ENCODE data around the gene EGFL8. TPM values are rescaled to one million over a fixed set of nuclear protein-coding genes. Genes with fewer than 3 reads are reported as not detected.

The EGFL8 gene
- total and polyA plus RNA-seq, 9 of the 15 experiments (the other 6 are each of a cell fraction or from before 2014, with no cell fraction given) = 2.2 to 47.4 (median 14.2) TPM

DNA sequence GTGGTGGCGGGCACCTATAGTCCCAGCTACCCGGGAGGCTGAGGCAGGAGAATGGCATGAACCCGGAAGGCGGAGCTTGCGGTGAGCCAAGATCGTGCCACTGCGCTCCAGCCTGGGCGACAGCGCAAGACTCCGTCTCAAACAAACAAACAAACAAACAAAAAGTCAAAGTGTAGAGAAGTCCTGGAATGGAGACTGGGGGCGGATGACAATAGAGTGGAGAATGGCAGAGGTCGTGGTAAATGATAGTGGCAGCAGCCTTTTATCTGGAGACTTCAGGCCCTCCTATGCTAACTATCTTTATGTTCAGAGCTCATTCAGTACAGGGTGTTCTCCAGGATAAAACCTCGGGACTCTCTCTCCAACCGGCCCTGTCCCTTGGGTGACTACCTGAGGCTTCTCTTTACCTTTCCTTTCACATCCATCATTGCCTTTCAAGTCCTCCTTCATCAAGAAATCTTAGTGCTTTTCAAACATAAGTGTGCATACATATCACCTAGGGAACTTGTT, 32.9 kb upstream of the EGFL8 start (continued):
- peak; percentile 80 for TF ChIP-seq BRD9 (IDR thresholded peaks at IDR 0.05; ENCODE audit: low read depth, partially characterized antibody)
- TF ChIP-seq, protein P1, sequence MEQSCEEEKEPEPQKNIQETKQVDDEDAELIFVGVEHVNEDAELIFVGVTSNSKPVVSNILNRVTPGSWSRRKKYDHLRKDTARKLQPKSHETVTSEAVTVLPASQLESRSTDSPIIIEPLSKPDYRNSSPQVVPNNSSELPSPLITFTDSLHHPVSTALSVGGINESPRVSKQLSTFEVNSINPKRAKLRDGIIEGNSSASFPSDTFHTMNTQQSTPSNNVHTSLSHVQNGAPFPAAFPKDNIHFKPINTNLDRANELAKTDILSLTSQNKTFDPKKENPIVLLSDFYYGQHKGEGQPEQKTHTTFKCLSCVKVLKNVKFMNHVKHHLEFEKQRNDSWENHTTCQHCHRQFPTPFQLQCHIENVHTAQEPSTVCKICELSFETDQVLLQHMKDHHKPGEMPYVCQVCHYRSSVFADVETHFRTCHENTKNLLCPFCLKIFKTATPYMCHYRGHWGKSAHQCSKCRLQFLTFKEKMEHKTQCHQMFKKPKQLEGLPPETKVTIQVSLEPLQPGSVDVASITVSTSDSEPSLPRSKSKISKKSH (CRISPR knock-in tag; IDR thresholded peaks at IDR 0.05) = no peak
- TF ChIP-seq TCF7 (IDR thresholded peaks at IDR 0.05; ENCODE audit: borderline replicate concordance) = peak; percentile 81; the same call in 1 of the 2 replicates
- TF ChIP-seq KDM1A (IDR thresholded peaks at IDR 0.05) = peak; percentile 96 to 98
- TF ChIP-seq, protein P2, sequence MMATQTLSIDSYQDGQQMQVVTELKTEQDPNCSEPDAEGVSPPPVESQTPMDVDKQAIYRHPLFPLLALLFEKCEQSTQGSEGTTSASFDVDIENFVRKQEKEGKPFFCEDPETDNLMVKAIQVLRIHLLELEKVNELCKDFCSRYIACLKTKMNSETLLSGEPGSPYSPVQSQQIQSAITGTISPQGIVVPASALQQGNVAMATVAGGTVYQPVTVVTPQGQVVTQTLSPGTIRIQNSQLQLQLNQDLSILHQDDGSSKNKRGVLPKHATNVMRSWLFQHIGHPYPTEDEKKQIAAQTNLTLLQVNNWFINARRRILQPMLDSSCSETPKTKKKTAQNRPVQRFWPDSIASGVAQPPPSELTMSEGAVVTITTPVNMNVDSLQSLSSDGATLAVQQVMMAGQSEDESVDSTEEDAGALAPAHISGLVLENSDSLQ (IDR thresholded peaks at IDR 0.05) = peak; percentile 66; the same call in 1 of the 2 replicates
- TF ChIP-seq POLR2AphosphoS2 (IDR thresholded peaks at IDR 0.05; ENCODE audit: low read length) = no peak
- TF ChIP-seq L3MBTL2 (IDR thresholded peaks at IDR 0.05) = no peak
- TF ChIP-seq, protein P3, sequence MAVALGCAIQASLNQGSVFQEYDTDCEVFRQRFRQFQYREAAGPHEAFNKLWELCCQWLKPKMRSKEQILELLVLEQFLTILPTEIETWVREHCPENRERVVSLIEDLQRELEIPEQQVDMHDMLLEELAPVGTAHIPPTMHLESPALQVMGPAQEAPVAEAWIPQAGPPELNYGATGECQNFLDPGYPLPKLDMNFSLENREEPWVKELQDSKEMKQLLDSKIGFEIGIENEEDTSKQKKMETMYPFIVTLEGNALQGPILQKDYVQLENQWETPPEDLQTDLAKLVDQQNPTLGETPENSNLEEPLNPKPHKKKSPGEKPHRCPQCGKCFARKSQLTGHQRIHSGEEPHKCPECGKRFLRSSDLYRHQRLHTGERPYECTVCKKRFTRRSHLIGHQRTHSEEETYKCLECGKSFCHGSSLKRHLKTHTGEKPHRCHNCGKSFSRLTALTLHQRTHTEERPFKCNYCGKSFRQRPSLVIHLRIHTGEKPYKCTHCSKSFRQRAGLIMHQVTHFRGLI (CRISPR knock-in tag; IDR thresholded peaks at IDR 0.05) = no peak
- no peak for TF ChIP-seq STAT5B (CRISPR knock-in tag; IDR thresholded peaks at IDR 0.05)
- TF ChIP-seq YY1 (IDR thresholded peaks at IDR 0.05; ENCODE audit: borderline replicate concordance in 1 of 3, control insufficient read depth in 1 of 3, extremely low read depth in 1 of 3, insufficient read depth in 3 of 3, insufficient read length in 1 of 3, insufficient replicate concordance in 2 of 3, low read depth in 1 of 3, low read length in 2 of 3) = peak in 1 of 3 experiments; percentile 29
- TF ChIP-seq XRCC4 (IDR thresholded peaks at IDR 0.05; ENCODE audit: extremely low read depth, insufficient read depth, insufficient read length) = no peak
- TF ChIP-seq NCOA4 (IDR thresholded peaks at IDR 0.05; ENCODE audit: partially characterized antibody) = peak; percentile 96
- peak; percentile 53; the same call in 1 of the 2 replicates for TF ChIP-seq MEF2A (IDR thresholded peaks at IDR 0.05; ENCODE audit: control insufficient read depth, low read depth, low read length)
- TF ChIP-seq ELF4 (CRISPR knock-in tag; IDR thresholded peaks at IDR 0.05) = peak; percentile 95
- TF ChIP-seq, protein P4, sequence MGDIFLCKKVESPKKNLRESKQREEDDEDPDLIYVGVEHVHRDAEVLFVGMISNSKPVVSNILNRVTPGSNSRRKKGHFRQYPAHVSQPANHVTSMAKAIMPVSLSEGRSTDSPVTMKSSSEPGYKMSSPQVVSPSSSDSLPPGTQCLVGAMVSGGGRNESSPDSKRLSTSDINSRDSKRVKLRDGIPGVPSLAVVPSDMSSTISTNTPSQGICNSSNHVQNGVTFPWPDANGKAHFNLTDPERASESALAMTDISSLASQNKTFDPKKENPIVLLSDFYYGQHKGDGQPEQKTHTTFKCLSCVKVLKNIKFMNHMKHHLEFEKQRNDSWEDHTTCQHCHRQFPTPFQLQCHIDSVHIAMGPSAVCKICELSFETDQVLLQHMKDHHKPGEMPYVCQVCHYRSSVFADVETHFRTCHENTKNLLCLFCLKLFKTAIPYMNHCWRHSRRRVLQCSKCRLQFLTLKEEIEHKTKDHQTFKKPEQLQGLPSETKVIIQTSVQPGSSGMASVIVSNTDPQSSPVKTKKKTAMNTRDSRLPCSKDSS (IDR thresholded peaks at IDR 0.05; ENCODE audit: low read depth, partially characterized antibody) = no peak
- no peak for TF ChIP-seq ZNF165 (CRISPR knock-in tag; IDR thresholded peaks at IDR 0.05; ENCODE audit: borderline replicate concordance)
- TF ChIP-seq, protein P5, sequence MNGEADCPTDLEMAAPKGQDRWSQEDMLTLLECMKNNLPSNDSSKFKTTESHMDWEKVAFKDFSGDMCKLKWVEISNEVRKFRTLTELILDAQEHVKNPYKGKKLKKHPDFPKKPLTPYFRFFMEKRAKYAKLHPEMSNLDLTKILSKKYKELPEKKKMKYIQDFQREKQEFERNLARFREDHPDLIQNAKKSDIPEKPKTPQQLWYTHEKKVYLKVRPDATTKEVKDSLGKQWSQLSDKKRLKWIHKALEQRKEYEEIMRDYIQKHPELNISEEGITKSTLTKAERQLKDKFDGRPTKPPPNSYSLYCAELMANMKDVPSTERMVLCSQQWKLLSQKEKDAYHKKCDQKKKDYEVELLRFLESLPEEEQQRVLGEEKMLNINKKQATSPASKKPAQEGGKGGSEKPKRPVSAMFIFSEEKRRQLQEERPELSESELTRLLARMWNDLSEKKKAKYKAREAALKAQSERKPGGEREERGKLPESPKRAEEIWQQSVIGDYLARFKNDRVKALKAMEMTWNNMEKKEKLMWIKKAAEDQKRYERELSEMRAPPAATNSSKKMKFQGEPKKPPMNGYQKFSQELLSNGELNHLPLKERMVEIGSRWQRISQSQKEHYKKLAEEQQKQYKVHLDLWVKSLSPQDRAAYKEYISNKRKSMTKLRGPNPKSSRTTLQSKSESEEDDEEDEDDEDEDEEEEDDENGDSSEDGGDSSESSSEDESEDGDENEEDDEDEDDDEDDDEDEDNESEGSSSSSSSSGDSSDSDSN (IDR thresholded peaks at IDR 0.05; ENCODE audit: borderline replicate concordance in 1 of 2, low read depth in 2 of 2, low read length in 2 of 2) = no peak
- no peak for TF ChIP-seq U2AF2 (optimal IDR thresholded peaks at IDR 0.05; ENCODE audit: low read depth, low read length)
- TF ChIP-seq SREBF2 (CRISPR knock-in tag; IDR thresholded peaks at IDR 0.05) = no peak
- TF ChIP-seq ZNF431 (CRISPR knock-in tag; IDR thresholded peaks at IDR 0.05) = no peak

Data from K562 (cell line).